GM12865 (cell line): ENCODE measurements around the gene OLFM1.

Source experiments
- DNase-seq: peaks from one replicate; pipeline ENCODE4 v3.0.0; 2010; ENCODE audit warnings: low read depth
- H3K4me3 ChIP-seq: 2 replicates; pipeline ENCODE4 v1.5.1; 2011; ENCODE audit warnings: mild to moderate bottlenecking, low read depth, low read length, control low read depth
- TF ChIP-seq, protein P1 (sequence below): IDR thresholded peaks from 2 replicates; pipeline ENCODE4 v1.5.1; 2011; ENCODE audit warnings: low read length, control low read depth, low read depth, inconsistent platforms; ENCODE audit not compliant: insufficient read depth; ENCODE audit errors: missing control alignments

The OLFM1 gene

DNA sequence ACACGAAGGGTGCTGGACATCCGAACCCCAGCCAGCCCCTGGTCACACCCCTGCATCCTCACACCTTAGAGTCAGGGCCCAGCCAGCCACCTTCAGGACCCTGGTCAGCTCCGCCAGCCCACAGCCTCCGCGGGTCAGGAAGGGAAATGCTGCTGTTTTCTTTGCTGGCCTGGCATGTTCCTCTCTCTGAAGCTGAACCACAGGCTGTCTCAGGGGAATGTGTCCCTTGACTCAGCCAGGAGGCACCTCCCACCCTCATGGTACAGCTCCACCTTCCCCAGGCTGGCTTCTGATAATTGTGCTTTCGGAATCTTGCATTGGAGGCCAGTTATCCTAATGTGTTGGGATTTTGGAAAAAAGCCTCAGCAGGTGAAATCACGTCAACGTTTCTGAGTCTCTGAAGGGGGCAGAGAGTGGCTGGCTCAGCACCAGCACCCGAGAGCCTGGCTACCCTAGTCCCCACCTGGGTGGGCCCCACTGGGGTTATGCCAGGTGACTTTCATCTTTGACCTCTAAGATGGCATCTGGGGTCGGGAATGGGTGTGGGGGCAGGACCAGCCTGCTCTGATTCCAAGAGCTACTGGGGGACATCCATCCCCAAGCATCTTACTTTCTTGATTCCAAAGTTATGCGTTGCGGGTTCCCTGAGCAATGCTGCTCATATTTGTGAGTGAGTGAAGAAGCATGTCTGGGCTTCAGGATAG, 9.8 kb upstream of the OLFM1 start:
- no peak for DNase-seq
- H3K4me3 ChIP-seq, result no peak overlapping the region
- TF ChIP-seq, protein P1, sequence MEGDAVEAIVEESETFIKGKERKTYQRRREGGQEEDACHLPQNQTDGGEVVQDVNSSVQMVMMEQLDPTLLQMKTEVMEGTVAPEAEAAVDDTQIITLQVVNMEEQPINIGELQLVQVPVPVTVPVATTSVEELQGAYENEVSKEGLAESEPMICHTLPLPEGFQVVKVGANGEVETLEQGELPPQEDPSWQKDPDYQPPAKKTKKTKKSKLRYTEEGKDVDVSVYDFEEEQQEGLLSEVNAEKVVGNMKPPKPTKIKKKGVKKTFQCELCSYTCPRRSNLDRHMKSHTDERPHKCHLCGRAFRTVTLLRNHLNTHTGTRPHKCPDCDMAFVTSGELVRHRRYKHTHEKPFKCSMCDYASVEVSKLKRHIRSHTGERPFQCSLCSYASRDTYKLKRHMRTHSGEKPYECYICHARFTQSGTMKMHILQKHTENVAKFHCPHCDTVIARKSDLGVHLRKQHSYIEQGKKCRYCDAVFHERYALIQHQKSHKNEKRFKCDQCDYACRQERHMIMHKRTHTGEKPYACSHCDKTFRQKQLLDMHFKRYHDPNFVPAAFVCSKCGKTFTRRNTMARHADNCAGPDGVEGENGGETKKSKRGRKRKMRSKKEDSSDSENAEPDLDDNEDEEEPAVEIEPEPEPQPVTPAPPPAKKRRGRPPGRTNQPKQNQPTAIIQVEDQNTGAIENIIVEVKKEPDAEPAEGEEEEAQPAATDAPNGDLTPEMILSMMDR, result no peak

DNA sequence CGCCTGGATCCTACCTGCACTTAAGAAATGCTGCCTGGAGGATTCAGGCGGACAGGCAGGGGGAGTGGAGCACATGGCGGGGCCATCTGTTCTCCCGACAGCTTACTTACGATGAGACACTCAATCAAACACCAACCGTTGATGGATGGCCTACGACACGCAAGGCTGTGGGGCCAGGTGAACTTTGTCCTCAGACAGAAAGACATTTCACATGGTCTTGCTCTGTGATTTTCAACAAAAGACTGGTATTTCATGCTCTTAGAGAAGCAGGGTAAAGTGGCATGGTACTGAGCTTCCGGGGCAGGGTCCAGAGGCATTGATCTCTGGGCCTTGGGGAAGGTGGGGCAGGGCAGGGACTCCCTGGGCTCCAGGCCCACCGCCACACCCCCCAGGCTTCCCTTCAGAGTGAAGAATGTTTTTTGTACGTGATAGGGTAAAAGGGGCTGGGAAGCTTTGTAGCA, 9.1 kb upstream of the OLFM1 start:
- H3K4me3 ChIP-seq, result no peak overlapping the region
- no peak for DNase-seq
- TF ChIP-seq, protein P1, result no peak

DNA sequence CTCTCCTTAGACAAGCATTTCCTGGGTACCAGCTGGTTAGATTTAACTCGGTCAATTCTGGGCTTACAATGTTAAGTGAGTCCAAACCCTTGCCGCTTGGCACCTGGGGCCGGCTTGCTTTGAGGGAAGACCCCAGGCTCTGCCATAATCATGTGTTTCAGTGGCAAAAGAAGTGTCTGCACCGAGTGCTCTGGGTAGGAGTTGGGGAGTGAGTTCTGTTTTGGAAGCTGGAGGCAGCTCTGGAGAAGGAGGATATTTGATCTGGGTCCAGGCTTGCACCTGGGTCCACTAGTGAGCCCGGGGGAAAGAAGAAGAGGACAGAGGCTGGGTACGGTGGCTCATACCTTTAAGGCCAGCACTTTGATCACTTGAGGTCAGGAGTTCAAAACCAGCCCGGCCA, 8.4 kb upstream of the OLFM1 start:
- TF ChIP-seq, protein P1, result no peak

DNA sequence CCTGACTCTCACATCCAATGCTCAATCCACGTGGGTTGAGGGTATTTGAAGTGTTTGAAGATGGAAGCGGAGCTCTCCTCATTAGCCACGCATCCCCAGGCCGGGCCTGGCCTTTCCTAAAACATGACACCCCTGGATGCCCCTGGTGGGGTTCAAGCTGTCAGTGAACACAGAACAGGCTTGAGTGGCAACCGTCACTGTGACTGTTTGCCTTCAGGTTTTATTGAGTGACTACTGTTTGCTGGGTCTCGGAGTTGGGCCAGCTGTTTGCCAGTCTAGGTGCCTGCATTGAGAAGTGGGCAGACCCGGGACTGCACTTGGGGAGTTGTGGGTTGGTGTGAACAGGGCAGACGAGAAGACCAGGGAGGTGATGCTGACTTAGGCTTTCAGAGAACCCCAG, 7.8 kb upstream of the OLFM1 start:
- no peak overlapping the region for H3K4me3 ChIP-seq
- TF ChIP-seq, protein P1, result no peak
- DNase-seq, result no peak

More for the DNA sequence above, 8.4 kb upstream of the OLFM1 start:
- H3K4me3 ChIP-seq, result no peak overlapping the region
- DNase-seq, result no peak

DNA sequence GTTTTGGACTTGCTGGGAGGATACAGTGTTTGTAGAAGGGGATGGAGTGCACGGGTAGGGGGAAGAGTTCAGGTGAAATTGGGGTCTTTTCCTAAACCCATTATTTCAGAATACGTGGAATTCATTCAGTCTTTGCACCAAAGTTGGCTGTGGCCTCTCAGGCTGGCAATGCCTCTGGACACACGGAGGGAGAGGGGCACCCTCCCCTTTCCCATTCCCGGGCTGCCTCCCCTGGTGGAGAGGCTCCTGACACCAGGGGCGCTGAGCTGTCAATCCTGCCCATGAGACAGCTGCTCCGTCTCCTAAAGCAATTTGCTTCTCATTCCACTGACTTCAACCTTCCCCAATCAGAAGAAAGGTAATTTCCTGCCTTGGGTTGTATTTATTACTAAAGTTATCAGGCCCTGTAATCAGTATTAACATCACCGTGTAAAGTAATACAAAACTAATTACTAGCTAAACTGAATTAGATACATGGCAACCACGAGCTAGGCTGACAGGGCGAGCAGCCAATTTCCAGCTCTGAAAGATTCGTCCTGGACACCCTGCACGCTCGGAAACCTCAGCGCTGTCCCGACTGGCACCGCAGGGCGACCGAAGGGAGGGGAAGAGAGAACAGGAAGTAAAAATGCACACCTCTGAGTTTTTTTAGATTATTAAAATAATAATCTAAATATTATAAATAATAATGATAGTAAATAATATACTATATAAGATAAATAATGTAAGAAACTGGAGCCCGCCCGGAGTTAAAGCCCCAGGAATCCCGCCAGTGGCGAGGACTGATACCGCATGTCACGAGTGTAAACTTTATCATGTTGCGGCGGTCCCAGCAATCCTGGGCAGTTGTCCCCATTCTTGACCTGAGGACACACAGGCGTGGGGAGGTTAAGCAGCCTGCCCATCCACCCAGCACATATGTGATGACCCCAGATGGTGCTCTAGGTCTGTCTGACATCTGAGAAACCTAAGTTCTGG, 6.9 kb upstream of the OLFM1 start:
- DNase-seq, result no peak
- TF ChIP-seq, protein P1, result no peak

DNA sequence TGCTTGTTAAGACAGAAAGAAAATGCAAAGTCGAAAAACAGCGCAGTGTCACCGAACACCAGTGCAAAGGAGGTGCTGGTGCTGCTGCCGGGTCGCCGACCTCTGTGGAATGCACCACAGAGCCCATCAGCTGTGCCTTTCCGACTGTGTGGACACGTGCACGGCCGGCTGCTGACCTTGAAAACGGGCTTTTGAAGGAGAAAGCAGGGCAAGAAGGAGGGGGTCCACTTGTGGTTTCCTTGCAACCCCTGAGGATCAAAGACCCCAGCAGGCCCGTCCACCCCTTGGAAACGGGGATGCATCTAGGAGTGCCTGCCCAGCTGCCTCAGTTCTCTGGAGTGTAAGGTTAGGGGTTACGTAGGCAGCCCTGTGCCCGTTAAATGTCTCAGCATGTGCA, 6.2 kb upstream of the OLFM1 start:
- no peak for DNase-seq
- no peak overlapping the region for H3K4me3 ChIP-seq
- TF ChIP-seq, protein P1, result no peak

More for the DNA sequence above, 6.9 kb upstream of the OLFM1 start:
- H3K4me3 ChIP-seq, result no peak overlapping the region
